MM.1S (cell line): Measurements from ENCODE around the gene LAMA3.

Source experiments
- DNase-seq: peaks from one replicate; pipeline ENCODE4 v3.0.0-alpha.2; 2015
- H2AFZ ChIP-seq: fragments of 300-600 bp; sonication (generic); 2 replicates; pipeline ENCODE4 v1.6.0; 2016; ENCODE audit warnings: antibody characterized with exemption, low read length
- H3F3A ChIP-seq: fragments of 300-600 bp; sonication (generic); 2 replicates; pipeline ENCODE4 v1.6.1; 2016; ENCODE audit warnings: mild to moderate bottlenecking, antibody characterized with exemption, low read length, moderate library complexity, mixed read lengths; ENCODE audit not compliant: insufficient read depth
- H3K27ac ChIP-seq: fragments of 300-600 bp; sonication (generic); 2 replicates; pipeline ENCODE4 v1.5.1; 2016; ENCODE audit warnings: mild to moderate bottlenecking, low read length
- H3K27me3 ChIP-seq: fragments of 300-600 bp; sonication (generic); replicated peaks from 2 replicates; pipeline ENCODE4 v1.6.0; 2016; ENCODE audit warnings: low read length; ENCODE audit not compliant: insufficient read depth
- H3K36me3 ChIP-seq: fragments of 300-600 bp; sonication (generic); replicated peaks from 2 replicates; pipeline ENCODE4 v1.6.1; 2016; ENCODE audit warnings: mild to moderate bottlenecking, low read length, mixed read lengths; ENCODE audit not compliant: insufficient read depth
- H3K4me1 ChIP-seq: fragments of 300-600 bp; sonication (generic); 2 replicates; pipeline ENCODE4 v1.6.1; 2016; ENCODE audit warnings: low read length, mixed read lengths
- H3K4me2 ChIP-seq: fragments of 300-600 bp; sonication (generic); 2 replicates; pipeline ENCODE4 v1.6.0; 2016; ENCODE audit warnings: low read depth, low read length
- H3K4me3 ChIP-seq: fragments of 300-600 bp; sonication (generic); 2 replicates; pipeline ENCODE4 v1.5.1; 2016; ENCODE audit warnings: low read length, mixed read lengths
- H3K79me2 ChIP-seq: fragments of 300-600 bp; sonication (generic); 2 replicates; pipeline ENCODE4 v1.6.1; 2016; ENCODE audit warnings: mixed run types, low read length, mixed read lengths
- H3K9ac ChIP-seq: fragments of 300-600 bp; sonication (generic); 2 replicates; pipeline ENCODE4 v1.6.1; 2016; ENCODE audit warnings: low read length, mixed read lengths
- H3K9me2 ChIP-seq: fragments of 300-600 bp; sonication (generic); replicated peaks from 2 replicates; pipeline ENCODE4 v1.6.1; 2016; ENCODE audit warnings: mild to moderate bottlenecking, low read length, mixed read lengths; ENCODE audit not compliant: insufficient read depth
- H3K9me3 ChIP-seq: fragments of 300-600 bp; sonication (generic); replicated peaks from 2 replicates; pipeline ENCODE4 v1.6.1; 2016; ENCODE audit warnings: mild to moderate bottlenecking, low read length, mixed read lengths; ENCODE audit not compliant: insufficient read depth
- H4K20me1 ChIP-seq: fragments of 300-600 bp; sonication (generic); 2 replicates; pipeline ENCODE4 v1.6.1; 2016; ENCODE audit warnings: mild to moderate bottlenecking, low read length, moderate library complexity, mixed read lengths; ENCODE audit not compliant: insufficient read depth
- CTCF ChIP-seq: fragments of 300-600 bp; sonication (generic); IDR thresholded peaks from 2 replicates; pipeline ENCODE4 v1.5.1; 2016; ENCODE audit warnings: antibody characterized with exemption, low read length, mixed read lengths
- EZH2 ChIP-seq: fragments of 300-600 bp; sonication (generic); optimal IDR thresholded peaks from 2 replicates; pipeline ENCODE3; 2017; ENCODE audit warnings: low read depth, mild to moderate bottlenecking, antibody characterized with exemption, low read length, mixed read lengths
- EZH2phosphoT487 ChIP-seq: fragments of 300-600 bp; sonication (generic); IDR thresholded peaks from 2 replicates; pipeline ENCODE4 v1.6.1; 2018; ENCODE audit warnings: antibody characterized with exemption, low read length

The LAMA3 gene

GRCh38 chr18:23835091-23835490 lies 145.8 kb downstream of the LAMA3 start:
- Histone ChIP-seq H3K9ac (no peak overlapping the region), H3K4me3 (no peak overlapping the region), H3F3A (no peaks in the 10 kb centered on the region), H3K9me2 (no peaks in the 10 kb centered on the region), H3K36me3 (no peaks in the 10 kb centered on the region), H3K27me3 (no peaks in the 10 kb centered on the region), H3K9me3 (no peaks in the 10 kb centered on the region), H3K4me2 (no peak overlapping the region), H3K4me1 (no peaks in the 10 kb centered on the region), H3K27ac (no peak overlapping the region), H4K20me1 (no peaks in the 10 kb centered on the region), H2AFZ (no peak overlapping the region), H3K79me2 (no peaks in the 10 kb centered on the region)
- no peak for DNase-seq
- no peak for TF ChIP-seq CTCF
- TF ChIP-seq EZH2, result no peak
- TF ChIP-seq EZH2phosphoT487, result no peak

GRCh38 chr18:23835506-23835905 lies 146.3 kb downstream of the LAMA3 start:
- no peaks in the 10 kb centered on the region for H3K27me3 ChIP-seq
- H3K4me3 ChIP-seq, result no peak overlapping the region

GRCh38 chr18:23837591-23837990 lies 148.3 kb downstream of the LAMA3 start:
- H3K27ac ChIP-seq, result no peak overlapping the region
- no peaks in the 10 kb centered on the region for H3K27me3 ChIP-seq
- no peaks in the 10 kb centered on the region for H3K79me2 ChIP-seq
- H2AFZ ChIP-seq, result no peak overlapping the region
- no peak overlapping the region for H3K9ac ChIP-seq
- no peaks in the 10 kb centered on the region for H4K20me1 ChIP-seq
- TF ChIP-seq EZH2phosphoT487, result no peak
- no peak for TF ChIP-seq CTCF
- TF ChIP-seq EZH2, result no peak
- H3K4me2 ChIP-seq, result no peak overlapping the region
- DNase-seq, result no peak
- no peak overlapping the region for H3K4me3 ChIP-seq
- no peaks in the 10 kb centered on the region for H3K36me3 ChIP-seq
- H3K4me1 ChIP-seq, result no peaks in the 10 kb centered on the region
- no peaks in the 10 kb centered on the region for H3F3A ChIP-seq
- no peaks in the 10 kb centered on the region for H3K9me2 ChIP-seq
- H3K9me3 ChIP-seq, result no peaks in the 10 kb centered on the region

More at GRCh38 chr18:23835506-23835905, 146.3 kb downstream of the LAMA3 start:
- TF ChIP-seq CTCF (no peak), EZH2phosphoT487 (no peak), EZH2 (no peak)
- Histone ChIP-seq H2AFZ (no peak overlapping the region), H3K79me2 (no peaks in the 10 kb centered on the region), H3K36me3 (no peaks in the 10 kb centered on the region), H3K27ac (no peak overlapping the region), H3K4me2 (no peak overlapping the region), H3K9me2 (no peaks in the 10 kb centered on the region), H4K20me1 (no peaks in the 10 kb centered on the region), H3K9me3 (no peaks in the 10 kb centered on the region), H3K4me1 (no peaks in the 10 kb centered on the region), H3K9ac (no peak overlapping the region), H3F3A (no peaks in the 10 kb centered on the region)
- no peak for DNase-seq
